Stomach (tissue), 4 donors: ENCODE data around the gene LEMD2.

Source experiments
- CTCF ChIP-seq, 7 experiments: fragments of 450-650 bp in 4 of 7; fragments of 200-600 bp in 3 of 7; sonication (generic) in 3 of 7; IDR thresholded peaks; one replicate each; pipeline ENCODE4 v1.5.1; 2016 to 2019; ENCODE audit warnings: antibody characterized with exemption in 7 of 7, control low read depth in 2 of 7, mild to moderate bottlenecking in 1 of 7
- EP300 ChIP-seq: sonication (generic); formaldehyde crosslinking; IDR thresholded peaks from one replicate; pipeline ENCODE4 v1.6.1; 2017; ENCODE audit warnings: antibody characterized with exemption
- POLR2A ChIP-seq, 4 donors: fragments of 450-650 bp; IDR thresholded peaks; one replicate each; pipeline ENCODE4 v1.6.1; 2016; ENCODE audit warnings: antibody characterized with exemption in 4 of 4, control low read depth in 2 of 4, mild to moderate bottlenecking in 1 of 4, moderate library complexity in 1 of 4
- POLR2AphosphoS5 ChIP-seq, 3 donors: sonication (generic); formaldehyde crosslinking; IDR thresholded peaks; one replicate each; pipeline ENCODE4 v1.6.1; 2016; ENCODE audit warnings: antibody characterized with exemption in 3 of 3

- TF ChIP-seq POLR2AphosphoS5 (IDR thresholded peaks at IDR 0.05) = peak in 1 of 3 donors; percentile 45
- peak in 5 of 7 experiments; percentile 77 to 98 (median 96) for TF ChIP-seq CTCF (IDR thresholded peaks at IDR 0.05)
- TF ChIP-seq EP300 = no peak
- no peak for TF ChIP-seq POLR2A (IDR thresholded peaks at IDR 0.05)
Observed at GRCh38 chr6:33771146-33772081, 17.5 kb downstream of the LEMD2 start.
